Glomerular endothelial cell (primary cell): ENCODE measurements around the gene CXCL3. TPM values are rescaled to one million over a fixed set of nuclear protein-coding genes. Genes with fewer than 3 reads are reported as not detected.

Experiments
- total RNA-seq: library from RNA; depleted of rRNA; stranded (reverse); fragments of >200 nt; gene quantifications from 2 replicates; pipeline ENCODE4 v1.2.3, GENCODE V29; 2015

The CXCL3 gene
- total RNA-seq, 1 donor from 2014 or later = 21.2 TPM

Other genes starting within 250 kb of the CXCL3 start
- 2.2 and 5.8 TPM in 2 replicates for gene CXCL6, start 202.0 kb downstream of the CXCL3 start, total RNA-seq
- not detected in 2 replicates for gene PF4V1, start 185.4 kb downstream of the CXCL3 start, total RNA-seq
- gene CXCL1, start 169.3 kb downstream of the CXCL3 start, total RNA-seq = 149 and 404 TPM in 2 replicates
- 2.3 TPM in 2 replicates for gene PF4, start 56.7 kb downstream of the CXCL3 start, total RNA-seq
- 0.70 TPM in 1 of 2 replicates, not detected in the other for gene PPBP, start 50.5 kb downstream of the CXCL3 start, total RNA-seq
- 12.0 and 17.5 TPM in 2 replicates for gene CXCL5, start 40.0 kb downstream of the CXCL3 start, total RNA-seq
- 35.6 and 179 TPM in 2 replicates for gene CXCL2, start 60.5 kb upstream of the CXCL3 start, total RNA-seq
- gene MTHFD2L, start 119.4 kb upstream of the CXCL3 start, total RNA-seq = 9.6 and 12.1 TPM in 2 replicates